HG03457 (cell line): ENCODE results near the gene DSCAM.

Source experiments
- ATAC-seq: cut with Tn5 transposase; IDR thresholded peaks from one replicate; pipeline ENCODE4 v1.9.1; 2021; ENCODE audit warnings: moderate number of reproducible peaks; ENCODE audit not compliant: unreplicated experiment

The DSCAM gene

DNA sequence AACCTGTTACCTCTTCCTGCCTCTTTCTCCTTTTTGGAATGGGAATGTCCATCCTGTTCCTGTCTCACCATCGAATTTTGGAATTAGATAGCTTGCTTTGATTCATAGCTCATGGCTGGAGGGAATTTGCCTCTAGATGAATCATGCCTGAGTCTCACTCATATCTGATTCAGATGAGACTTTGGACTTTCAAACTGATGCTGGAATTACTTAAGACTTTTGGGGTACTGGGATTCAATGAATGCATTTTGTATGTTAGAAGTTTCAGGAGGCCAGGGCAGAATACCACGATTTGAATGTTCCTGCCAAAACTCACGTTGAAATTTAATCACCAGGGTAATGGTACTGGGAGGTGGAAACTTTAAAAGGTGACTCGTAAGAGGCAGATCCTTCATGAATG lies 132.4 kb downstream of the DSCAM start:
- ATAC-seq, result no peak

- ATAC-seq, result no peak
These were observed 139.2 kb downstream of the DSCAM start for GRCh38 chr21:40707656-40708244.

DNA sequence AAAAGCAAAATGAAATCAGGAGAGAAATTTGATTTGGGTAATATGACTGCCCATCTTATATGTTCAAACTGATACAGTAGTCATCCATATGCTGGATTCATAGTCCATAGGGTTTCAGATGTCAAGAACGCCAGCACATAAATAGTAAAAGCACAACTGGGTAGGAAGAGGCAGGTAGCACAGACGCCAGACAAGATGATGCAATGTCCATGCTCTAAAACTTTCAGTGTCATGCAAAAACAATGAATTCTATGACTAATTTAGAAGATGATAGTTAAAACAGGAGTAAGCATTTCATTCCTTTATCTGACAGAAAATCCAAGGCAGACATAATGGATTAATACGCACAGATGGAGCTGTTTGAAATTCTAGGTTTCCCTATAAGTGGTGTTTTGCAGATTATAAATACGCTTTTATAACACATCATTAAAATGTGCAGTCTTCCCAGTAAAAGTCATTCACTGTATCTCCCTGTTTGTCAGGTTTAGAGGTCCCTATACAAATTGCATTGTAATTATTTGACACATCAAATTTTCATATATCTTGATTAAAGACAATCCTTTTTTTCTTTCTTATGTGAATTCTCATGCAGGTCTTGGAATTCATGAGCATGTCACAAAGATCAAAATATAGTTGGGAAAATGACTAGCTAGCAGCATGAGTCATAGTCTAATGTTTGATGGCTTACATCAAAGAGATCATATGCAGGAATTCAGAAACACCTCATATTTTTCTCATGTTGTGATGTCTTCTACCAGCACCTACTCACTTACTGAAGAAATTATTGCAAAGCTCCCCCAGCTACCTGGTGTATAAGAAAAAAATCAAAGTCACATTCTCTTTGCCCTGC lies 139.9 kb downstream of the DSCAM start:
- no peak for ATAC-seq

DNA sequence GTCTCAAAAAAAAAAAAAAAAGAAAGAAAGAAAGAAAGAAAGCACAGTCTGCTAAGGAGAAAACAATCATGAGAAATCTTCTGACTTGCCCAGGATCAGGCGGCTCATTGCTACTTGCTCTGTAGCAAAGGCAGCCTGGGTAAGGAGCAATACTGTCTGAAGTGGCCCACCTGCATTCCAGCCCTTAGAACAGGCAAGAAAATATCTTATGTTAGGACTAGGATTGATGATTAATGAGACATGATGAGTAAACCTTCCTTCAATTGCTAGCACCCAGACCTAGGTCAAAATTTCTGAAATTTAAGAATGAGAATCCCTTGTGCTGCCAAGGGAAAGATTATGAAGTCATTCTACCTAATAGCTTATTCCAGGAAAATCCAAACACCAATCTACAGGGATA lies 140.8 kb downstream of the DSCAM start:
- ATAC-seq, result no peak

- ATAC-seq, result no peak
These were observed 142.8 kb downstream of the DSCAM start for GRCh38 chr21:40704141-40704540.

DNA sequence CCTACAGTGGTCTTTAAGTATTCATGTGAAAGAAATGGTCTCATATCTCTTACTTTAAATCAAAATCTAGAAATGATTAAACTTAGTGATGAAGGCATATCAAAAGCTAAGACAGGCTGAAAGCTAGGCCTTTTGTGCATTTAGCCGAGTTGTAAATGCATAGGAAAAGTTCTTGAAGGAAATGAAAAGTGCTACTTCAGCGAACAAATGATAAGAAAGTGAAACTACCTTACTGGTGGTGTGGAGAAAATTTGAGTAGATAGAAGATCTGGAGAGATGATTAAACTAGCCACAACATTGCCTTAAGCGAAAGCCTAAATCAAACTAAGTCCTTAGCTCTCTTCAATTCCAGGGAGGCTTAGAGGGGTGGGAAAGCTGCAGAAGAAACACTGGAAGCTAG lies 147.6 kb downstream of the DSCAM start:
- no peak for ATAC-seq

- no peak for ATAC-seq
These were observed 150.7 kb downstream of the DSCAM start for GRCh38 chr21:40696246-40696645.

DNA sequence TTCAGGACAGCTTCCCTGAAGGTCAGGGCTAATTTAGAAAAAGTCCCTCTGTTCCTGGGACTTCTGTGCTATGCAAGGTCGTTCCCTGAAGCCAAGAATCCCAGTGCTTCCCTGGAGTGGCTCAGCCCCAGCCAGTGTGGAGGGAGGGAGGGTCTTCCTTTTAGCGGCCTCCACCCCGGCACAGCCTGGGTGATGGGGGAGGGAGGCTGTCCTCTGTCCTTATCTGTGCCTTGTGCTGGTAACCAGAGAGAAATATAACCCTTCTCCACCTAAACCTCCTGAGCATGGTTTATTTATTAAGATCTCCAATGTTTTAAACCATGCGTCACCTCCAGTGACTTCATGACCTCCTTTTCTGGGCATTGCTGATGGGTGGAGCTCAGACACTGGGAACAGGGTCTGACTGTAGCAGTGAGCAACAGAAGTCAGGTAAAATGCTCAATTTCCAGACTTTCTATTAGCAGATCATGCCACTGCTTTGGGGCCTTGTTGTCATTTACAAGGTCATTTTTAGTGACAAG lies 157.1 kb downstream of the DSCAM start:
- ATAC-seq, result no peak

GRCh38 chr21:40689217-40689616 lies 157.7 kb downstream of the DSCAM start:
- ATAC-seq, result no peak

DNA sequence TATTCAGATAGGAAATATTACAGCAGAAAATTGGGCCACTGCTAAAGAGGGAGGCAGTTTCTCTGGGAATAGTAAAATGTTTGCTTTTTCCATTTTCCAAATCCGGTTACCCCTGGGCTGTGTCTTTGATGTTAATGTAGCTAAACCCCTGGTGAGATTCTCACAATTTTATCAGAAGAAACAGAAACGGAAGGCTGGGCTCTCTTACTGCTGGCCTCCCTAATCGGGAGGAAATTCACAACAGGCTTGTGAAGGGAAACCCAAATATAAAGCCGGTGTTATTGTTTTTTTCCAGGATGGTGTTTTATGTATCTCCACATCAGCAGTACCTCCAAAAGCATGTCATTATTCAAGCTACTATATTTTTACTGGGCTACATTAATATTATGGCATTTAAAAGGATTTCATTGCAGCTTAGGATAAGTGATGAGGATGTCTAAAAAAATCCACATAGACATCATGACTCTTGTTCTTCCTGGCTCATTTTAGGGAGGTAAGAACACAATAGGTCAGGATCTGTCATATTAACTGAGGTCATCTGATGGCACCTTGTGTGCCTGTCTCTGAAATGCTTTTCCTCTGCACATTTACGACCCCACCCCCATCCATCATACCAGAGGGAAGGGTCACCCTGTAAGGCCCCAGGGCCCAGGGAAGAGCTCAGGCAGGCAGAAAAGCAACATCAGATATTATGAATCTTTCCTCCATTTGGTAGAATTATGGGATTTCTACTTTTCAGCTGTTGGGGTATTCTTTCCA lies 158.7 kb downstream of the DSCAM start:
- ATAC-seq, result no peak

DNA sequence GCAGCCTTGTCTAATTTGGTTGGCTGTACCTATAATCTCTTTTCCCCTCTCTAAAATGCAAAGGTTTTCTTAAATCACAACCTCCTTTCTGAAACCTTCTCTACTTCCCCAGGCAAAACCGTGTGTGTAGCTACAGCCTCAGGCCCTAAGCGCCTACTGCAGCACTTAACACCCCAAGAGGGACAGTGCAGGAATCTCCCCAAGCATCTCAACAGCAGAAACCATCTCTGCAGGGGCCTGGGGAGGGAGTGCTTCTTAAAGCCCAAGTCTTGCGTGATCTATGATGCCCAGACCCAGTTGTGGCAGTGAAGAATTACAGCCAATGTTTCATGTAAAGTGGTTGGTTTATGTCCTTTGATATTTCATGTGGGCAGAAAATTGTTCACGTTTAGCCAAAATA lies 159.3 kb downstream of the DSCAM start:
- ATAC-seq, result no peak

DNA sequence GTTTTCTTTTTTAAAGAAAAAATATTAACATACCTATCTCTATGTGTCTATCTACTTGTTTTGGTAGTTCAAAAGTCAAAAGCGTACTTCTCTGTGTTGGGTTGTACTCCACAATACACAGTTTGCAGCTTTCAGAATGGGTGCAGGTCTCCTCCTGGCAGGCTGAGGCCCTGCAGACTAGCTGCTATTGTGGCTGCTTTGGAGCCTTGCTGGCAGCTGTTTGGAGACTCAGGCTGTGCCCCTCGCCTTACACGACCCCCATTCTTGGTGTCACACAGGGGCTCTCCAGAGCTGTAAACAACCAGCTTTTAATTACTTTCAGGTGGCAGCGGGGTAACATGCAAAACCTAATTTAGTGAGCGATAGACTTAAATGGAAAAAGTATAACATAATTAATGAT lies 160.4 kb downstream of the DSCAM start:
- ATAC-seq, result no peak

DNA sequence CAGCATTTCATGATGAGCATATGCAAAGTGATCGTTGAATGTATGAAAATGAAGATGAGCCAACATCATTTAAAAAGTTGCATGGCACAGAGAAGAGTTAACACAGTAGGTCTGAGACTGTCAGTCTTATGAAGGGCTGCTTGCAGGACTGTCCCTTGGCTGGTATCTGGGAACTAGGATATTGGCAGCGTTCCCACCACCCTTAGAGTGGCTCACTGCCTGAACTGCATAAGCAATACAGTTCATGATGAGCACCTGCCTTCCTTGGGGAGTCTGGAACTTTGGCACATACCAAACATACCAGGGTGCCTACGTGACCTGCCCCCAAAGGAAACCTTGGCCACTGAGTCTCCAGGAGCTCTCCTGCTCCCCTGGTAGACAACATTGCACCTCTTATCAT lies 161.8 kb downstream of the DSCAM start:
- no peak for ATAC-seq

DNA sequence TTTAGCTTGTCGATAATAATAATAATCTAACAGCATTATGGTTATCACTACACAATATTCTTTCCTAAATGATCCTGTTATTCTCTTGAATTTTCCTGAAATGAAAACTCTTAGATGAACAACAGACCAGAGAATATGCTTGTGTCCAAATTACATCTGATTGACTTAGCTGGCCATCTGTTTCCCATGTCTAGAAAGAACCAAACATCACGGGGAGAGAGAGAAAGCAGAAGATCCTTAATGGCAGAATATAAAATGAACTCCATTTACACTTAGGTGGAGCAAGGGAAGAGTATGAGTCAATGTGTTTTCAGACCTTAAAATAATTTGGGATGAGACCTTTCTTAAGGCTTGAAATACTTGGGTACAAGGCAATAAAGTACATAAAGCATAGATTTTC lies 162.2 kb downstream of the DSCAM start:
- no peak for ATAC-seq

DNA sequence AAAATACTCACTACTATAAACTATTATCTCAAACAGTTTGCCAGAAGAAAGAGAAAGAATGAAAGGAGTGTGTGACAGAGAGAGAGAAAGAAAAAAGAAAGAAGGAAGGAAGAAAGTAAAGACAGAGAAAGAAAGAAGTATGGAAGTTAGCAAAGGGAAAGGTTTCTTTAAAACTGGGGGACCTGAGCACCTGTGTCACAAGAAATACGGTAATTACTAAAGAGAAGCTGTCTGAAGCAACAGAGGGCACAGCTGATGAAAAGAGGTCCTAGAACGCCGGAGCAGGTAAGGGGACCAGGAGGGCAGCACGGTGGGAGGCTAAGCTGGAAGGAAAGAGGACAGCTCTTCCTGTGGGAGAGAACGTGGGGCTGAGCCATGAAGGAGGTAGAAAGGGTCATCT lies 163.6 kb downstream of the DSCAM start:
- ATAC-seq, result no peak

- ATAC-seq, result no peak
These were observed 165.6 kb downstream of the DSCAM start for GRCh38 chr21:40681164-40681859.

DNA sequence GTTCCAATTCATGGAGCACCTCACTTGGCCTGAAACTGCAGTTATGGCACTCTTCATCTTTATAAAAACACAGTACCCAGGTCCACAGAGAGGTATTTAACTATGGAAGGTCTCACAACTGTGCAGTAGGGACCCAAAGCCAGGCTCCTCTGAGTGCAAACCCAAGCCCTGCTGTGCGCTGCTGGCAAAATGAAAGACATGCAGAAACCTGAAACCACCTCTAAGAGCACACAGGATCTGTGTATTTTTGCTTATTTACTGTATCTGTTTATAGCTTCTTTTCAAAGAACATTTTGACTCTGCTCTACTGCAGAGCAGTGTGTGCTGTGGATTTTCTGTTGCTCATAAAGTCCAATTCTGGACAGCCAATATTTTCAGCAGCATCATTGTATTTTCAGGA lies 166.6 kb downstream of the DSCAM start:
- ATAC-seq, result no peak

DNA sequence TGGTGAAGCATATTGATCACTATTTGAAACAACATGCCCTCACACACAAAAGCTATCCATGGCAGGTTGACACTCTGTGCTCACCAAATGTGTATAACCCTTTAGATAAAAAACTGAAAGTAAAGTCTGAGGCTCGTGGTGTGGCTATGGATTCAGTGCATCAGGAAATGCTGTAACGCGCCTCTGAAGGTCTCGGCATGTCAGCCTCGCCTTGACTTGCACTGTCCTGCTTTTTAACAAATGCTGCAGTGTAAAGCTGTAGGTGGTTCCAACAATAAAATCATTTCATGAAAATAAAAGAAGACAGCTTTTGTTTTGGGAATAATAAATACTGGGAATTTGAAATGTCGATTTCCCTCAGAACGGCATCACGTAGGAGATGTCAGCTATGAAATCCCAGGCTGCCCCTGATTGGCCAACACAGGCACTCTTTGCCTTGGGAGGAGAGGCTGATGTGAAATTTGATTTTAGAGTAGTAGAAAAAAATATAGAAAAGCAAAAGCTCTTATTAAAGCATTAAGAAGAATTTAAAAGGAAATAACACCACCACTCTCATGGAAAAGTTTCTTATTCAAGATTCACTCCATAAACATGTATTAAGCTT lies 168.2 kb downstream of the DSCAM start:
- no peak for ATAC-seq

GRCh38 chr21:40675017-40675416 lies 171.9 kb downstream of the DSCAM start:
- no peak for ATAC-seq

DNA sequence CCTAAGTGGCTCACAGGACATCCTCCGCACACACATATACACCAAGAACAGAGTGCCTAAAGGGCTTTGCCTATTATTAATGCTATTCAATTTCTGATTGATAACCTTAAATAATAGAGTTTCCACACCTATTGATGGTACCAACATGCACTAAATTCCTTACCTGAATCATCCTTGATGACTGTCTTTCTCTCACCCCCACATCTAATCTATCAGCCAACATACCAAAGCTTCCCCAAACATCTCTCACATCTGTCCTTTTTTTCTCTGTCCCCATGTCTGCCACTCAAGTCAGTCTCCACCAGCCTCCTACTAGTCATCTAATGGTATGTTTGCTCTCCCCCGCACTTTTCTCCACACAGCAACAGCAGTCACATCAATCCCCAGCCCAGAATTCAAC lies 174.4 kb downstream of the DSCAM start:
- ATAC-seq, result no peak

- ATAC-seq, result no peak
These were observed 175.2 kb downstream of the DSCAM start for GRCh38 chr21:40671716-40672115.
